Activated naive CD4-positive, alpha-beta T cell treated with anti-CD3 and anti-CD28 coated beads, Interleukin-2, amount 50 U/mL, for 72 hours (primary cell): ENCODE results near the gene CTDSPL. TPM values are rescaled to one million over a fixed set of nuclear protein-coding genes. Genes with fewer than 3 reads are reported as not detected.

Experiments used
- ATAC-seq, 2 donors: fragments of 150-1000 bp; cut with Tn5 transposase; 2 replicates each; pipeline ENCODE4 v1.10.0; 2021; ENCODE audit warnings: mild to moderate bottlenecking in 2 of 2, moderate library complexity in 2 of 2
- DNase-seq, 2 donors: peaks; one replicate each; pipeline ENCODE4 v3.0.0; 2021 to 2022; ENCODE audit warnings: low spot score in 2 of 2
- H3K27ac Mint-ChIP-seq, 2 donors: one replicate each; pipeline ENCODE4 v1.8.0; 2022; ENCODE audit warnings: mild to moderate bottlenecking in 2 of 2, mixed read lengths in 2 of 2
- H3K36me3 Mint-ChIP-seq, 2 donors: one replicate each; pipeline ENCODE4 v1.8.0; 2022; ENCODE audit warnings: mixed read lengths in 2 of 2
- H3K9me3 Mint-ChIP-seq, 2 donors: one replicate each; pipeline ENCODE4 v1.8.0; 2022; ENCODE audit warnings: mixed read lengths in 2 of 2
- total RNA-seq, 2 donors: library from RNA; stranded (reverse); gene quantifications; one replicate each; pipeline ENCODE4 v1.2.3, GENCODE V29; 2022

Gene CTDSPL
- total RNA-seq, 2 donors from 2014 or later, result 2.1 to 7.0 TPM

GRCh38 chr3:37990527-37990926, 128.8 kb downstream of the CTDSPL start, which contains the start of gene VILL:
VILL (plus strand) TSS chr3:37990786; CDS start chr3:37993673, 2,887 bp downstream.
- Mint-ChIP-seq H3K9me3 (no peaks in the 10 kb centered on the region), H3K36me3 (peaks cover 0 to 3% of the 10 kb centered on the region in 2 donors), H3K27ac (peak within 1 kb of the TSS in 1 of 2 donors; percentile 55)
- peak in 1 of 2 donors; percentile 37 for DNase-seq
- ATAC-seq, result no peak

DNA sequence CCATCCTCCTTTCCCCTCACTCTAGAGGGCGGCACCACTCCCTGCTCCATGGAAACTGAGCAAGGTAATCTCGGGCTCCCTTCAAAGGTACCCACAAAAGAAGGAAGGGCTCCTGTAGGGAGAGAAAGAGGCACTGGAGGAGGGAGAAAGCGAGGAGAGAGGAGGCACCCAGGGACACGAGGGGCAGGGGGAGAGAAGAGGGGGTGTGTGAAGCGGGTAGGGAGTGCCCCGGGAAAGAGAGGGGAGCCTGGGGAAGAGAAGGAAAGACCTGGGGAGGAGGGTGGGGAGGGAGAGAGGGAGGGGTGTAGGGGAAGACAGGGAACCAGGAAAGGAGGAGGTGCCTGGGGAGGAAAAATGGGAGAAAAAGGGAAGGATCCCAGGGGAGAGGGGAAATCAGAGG, 129.4 kb downstream of the CTDSPL start:
- peak overlapping the region in 1 of 2 donors; percentile 42 for H3K27ac Mint-ChIP-seq

DNA sequence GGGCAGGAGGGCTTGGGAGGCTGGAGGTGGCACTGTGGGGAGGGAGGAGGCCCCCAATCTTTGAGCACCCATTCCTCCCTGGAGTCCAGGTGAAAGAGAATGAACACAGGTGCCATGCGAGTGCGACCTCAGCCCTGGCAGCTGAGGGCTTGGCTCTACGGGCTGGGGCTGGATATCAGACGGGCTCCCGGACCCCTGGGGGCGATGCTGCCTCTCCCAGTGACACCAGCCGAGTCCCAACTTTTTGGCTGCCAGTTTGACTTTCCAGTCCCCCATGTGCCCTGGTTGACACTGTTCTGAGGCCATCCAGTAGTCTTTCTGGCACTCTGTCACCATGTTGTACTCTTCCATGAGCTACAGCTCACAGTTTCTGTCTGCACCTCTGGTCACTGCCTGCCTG, 130.1 kb downstream of the CTDSPL start:
- Mint-ChIP-seq H3K36me3 (peaks cover 7 to 14% of the 10 kb centered on the region in 2 donors), H3K27ac (no peak overlapping the region), H3K9me3 (peaks cover 0 to 3% of the 10 kb centered on the region in 2 donors)
- DNase-seq, result peak in 1 of 2 donors; percentile 40
- no peak for ATAC-seq

More for the DNA sequence above, 129.4 kb downstream of the CTDSPL start:
- ATAC-seq (no peak), DNase-seq (no peak)
- H3K36me3 Mint-ChIP-seq, result peaks cover 0 to 8% of the 10 kb centered on the region in 2 donors
- no peaks in the 10 kb centered on the region for H3K9me3 Mint-ChIP-seq

DNA sequence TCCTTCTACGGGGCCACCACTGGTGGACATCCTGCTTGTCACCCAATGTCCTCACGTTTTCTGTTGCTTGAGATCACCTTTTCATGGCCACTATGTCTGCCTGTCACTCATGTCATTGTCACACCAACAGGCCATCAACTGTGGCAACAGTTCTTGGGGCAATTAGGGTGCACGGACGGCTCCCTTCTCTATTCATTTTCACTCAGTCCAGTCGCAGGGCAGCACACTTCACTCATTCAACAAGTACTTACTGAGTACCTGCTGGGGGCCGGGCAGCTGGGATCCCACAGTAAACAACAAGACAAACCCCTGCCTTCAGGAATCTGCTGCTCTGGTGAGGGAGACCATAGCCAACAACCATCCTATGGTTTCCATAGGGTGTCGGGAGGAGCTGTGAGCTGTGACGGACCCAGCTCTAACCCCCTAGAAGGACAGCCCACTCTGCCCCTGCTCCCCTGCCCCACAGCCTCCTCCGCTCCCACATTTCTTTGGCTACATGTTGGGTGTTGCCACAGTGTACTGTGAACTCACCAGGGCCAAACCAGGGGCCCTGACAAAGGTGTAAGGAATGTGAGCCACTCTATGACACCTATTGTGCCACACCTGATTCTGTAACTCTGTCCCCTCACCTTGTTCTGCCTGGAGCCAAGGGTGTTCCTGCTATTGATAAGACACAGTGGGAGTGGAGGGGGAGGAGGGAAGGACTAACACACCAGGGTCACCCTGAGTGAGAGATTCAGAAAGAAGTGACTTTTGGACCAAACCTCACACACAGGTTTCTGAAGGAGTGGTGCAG, 130.8 kb downstream of the CTDSPL start:
- Mint-ChIP-seq H3K27ac (peak overlapping the region in 1 of 2 donors; percentile 94), H3K36me3 (peaks cover 11 to 16% of the 10 kb centered on the region in 2 donors), H3K9me3 (peaks cover 0 to 3% of the 10 kb centered on the region in 2 donors)
- no peak for ATAC-seq
- DNase-seq, result peak in 1 of 2 donors; percentile 41

- Mint-ChIP-seq H3K9me3 (peaks cover 0 to 3% of the 10 kb centered on the region in 2 donors), H3K27ac (peak overlapping the region in 1 of 2 donors; percentile 94), H3K36me3 (peaks cover 11 to 16% of the 10 kb centered on the region in 2 donors)
- ATAC-seq (no peak), DNase-seq (peak in 1 of 2 donors; percentile 52)
These were observed 131.4 kb downstream of the CTDSPL start for GRCh38 chr3:37993067-37993455.

- H3K9me3 Mint-ChIP-seq, result peaks cover 0 to 3% of the 10 kb centered on the region in 2 donors
- H3K36me3 Mint-ChIP-seq, result peaks cover 11 to 16% of the 10 kb centered on the region in 2 donors
- no peak for ATAC-seq
- DNase-seq, result no peak
- H3K27ac Mint-ChIP-seq, result peak overlapping the region; percentile 81 to 94
These were observed 131.8 kb downstream of the CTDSPL start for GRCh38 chr3:37993460-37993819.

GRCh38 chr3:37993820-37994638, 132.3 kb downstream of the CTDSPL start:
- H3K9me3 Mint-ChIP-seq, result peaks cover 0 to 3% of the 10 kb centered on the region in 2 donors
- peak; percentile 68 to 70 for ATAC-seq

DNA sequence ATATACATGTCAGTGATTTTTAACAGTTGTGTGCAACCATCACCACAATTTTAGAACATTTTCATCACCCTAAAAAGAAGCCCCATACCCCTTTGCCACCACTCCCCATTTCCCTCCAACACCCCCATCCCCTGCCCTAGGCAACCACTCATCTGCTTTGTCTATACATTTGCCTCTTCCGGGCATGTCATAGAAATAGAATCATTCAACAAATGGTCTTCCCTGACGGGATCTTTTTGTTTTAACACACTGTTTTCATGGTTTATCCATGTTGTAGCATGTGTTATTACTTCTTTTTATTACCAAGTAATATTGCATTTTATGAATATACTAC, 132.9 kb downstream of the CTDSPL start:
- ATAC-seq, result peak; percentile 8 to 21
- peak overlapping the region; percentile 81 to 94 for H3K27ac Mint-ChIP-seq

More at GRCh38 chr3:37993820-37994638, 132.3 kb downstream of the CTDSPL start:
- peak overlapping the region; percentile 81 to 94 for H3K27ac Mint-ChIP-seq
- DNase-seq, result peak; percentile 70 to 82
- peaks cover 11 to 16% of the 10 kb centered on the region in 2 donors for H3K36me3 Mint-ChIP-seq

GRCh38 chr3:37995652-37996641, 134.3 kb downstream of the CTDSPL start:
- peaks cover 0 to 3% of the 10 kb centered on the region in 2 donors for H3K9me3 Mint-ChIP-seq
- ATAC-seq (no peak), DNase-seq (peak in 1 of 2 donors; percentile 48)
- peaks cover 11 to 16% of the 10 kb centered on the region in 2 donors for H3K36me3 Mint-ChIP-seq
- H3K27ac Mint-ChIP-seq, result peak overlapping the region; percentile 57 to 94

More for the DNA sequence above, 132.9 kb downstream of the CTDSPL start:
- peaks cover 0 to 3% of the 10 kb centered on the region in 2 donors for H3K9me3 Mint-ChIP-seq
- H3K36me3 Mint-ChIP-seq, result peaks cover 11 to 16% of the 10 kb centered on the region in 2 donors
- no peak for DNase-seq

GRCh38 chr3:37996785-37997301, 135.2 kb downstream of the CTDSPL start:
- ATAC-seq (peak; percentile 55 to 57), DNase-seq (peak; percentile 81 to 88)
- H3K27ac Mint-ChIP-seq, result peak overlapping the region; percentile 37 to 76
- peaks cover 11 to 16% of the 10 kb centered on the region in 2 donors for H3K36me3 Mint-ChIP-seq
- peaks cover 0 to 3% of the 10 kb centered on the region in 2 donors for H3K9me3 Mint-ChIP-seq

DNA sequence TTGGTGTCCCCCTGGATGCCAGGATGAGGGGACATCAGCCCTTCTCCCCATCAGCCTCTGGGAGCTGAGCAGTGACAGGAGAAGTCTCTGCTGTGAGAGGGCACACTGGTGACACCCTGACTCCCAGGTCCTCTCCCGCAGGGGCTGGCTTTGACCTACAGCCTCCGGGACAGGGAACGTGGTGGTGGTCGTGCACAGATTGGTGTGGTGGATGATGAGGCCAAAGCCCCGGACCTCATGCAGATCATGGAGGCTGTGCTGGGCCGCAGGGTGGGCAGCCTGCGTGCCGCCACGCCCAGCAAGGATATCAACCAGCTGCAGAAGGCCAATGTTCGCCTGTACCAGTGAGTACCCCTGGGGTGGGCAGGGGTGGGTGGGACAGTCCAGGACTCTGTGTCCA, 135.7 kb downstream of the CTDSPL start:
- no peak for ATAC-seq
- peaks cover 0 to 3% of the 10 kb centered on the region in 2 donors for H3K9me3 Mint-ChIP-seq
- peaks cover 11 to 16% of the 10 kb centered on the region in 2 donors for H3K36me3 Mint-ChIP-seq
- peak overlapping the region in 1 of 2 donors; percentile 76 for H3K27ac Mint-ChIP-seq
- DNase-seq, result peak in 1 of 2 donors; percentile 53

DNA sequence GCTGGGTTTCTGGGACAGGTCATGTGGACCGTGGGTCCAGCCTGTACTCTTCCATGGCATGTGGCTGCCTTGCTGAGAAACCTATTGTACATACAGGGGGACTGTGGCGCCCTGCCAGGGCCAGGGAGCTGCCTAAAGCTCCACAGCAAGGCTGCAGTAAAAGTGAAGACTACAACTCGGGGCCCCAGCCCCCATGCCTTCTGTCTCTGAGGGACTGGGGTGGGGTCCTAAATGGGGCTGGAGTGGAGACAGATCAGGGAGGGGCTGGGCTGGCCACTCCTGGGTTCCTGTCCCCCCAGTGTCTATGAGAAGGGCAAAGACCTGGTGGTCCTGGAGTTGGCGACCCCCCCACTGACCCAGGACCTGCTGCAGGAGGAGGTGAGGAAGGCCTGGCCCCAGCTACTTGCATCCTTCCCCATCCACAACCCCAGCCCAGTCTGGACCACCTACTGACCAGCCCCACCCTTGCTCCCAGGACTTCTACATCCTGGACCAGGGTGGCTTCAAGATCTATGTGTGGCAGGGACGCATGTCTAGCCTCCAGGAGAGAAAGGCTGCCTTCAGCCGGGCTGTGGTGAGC, 136.2 kb downstream of the CTDSPL start:
- Mint-ChIP-seq H3K36me3 (peaks cover 11 to 16% of the 10 kb centered on the region in 2 donors), H3K27ac (peak overlapping the region; percentile 89 to 95), H3K9me3 (peaks cover 0 to 3% of the 10 kb centered on the region in 2 donors)
- ATAC-seq, result no peak
- DNase-seq, result peak in 1 of 2 donors; percentile 56

DNA sequence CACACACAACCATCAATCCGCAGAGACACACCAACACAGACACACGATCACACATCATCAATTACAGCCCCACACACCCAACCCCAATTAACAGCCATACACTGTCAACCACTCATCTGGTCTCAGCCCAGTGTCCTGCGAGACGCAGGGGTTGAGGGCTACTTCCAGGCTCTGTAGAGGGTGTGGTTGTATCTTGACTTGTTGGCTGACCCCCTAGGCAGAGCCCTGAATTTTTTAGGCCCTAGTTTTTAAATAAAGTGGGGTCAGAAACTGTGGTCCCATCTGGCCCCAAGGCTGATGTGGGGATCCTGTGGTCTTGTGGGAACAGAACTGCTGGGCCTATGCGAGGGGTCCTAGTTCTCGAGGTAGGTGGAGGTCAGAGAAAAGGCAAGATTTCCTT, 138.2 kb downstream of the CTDSPL start:
- Mint-ChIP-seq H3K36me3 (peaks cover 11 to 16% of the 10 kb centered on the region in 2 donors), H3K27ac (peak overlapping the region in 1 of 2 donors; percentile 95), H3K9me3 (peaks cover 0 to 3% of the 10 kb centered on the region in 2 donors)
- no peak for ATAC-seq
- DNase-seq, result peak in 1 of 2 donors; percentile 44

DNA sequence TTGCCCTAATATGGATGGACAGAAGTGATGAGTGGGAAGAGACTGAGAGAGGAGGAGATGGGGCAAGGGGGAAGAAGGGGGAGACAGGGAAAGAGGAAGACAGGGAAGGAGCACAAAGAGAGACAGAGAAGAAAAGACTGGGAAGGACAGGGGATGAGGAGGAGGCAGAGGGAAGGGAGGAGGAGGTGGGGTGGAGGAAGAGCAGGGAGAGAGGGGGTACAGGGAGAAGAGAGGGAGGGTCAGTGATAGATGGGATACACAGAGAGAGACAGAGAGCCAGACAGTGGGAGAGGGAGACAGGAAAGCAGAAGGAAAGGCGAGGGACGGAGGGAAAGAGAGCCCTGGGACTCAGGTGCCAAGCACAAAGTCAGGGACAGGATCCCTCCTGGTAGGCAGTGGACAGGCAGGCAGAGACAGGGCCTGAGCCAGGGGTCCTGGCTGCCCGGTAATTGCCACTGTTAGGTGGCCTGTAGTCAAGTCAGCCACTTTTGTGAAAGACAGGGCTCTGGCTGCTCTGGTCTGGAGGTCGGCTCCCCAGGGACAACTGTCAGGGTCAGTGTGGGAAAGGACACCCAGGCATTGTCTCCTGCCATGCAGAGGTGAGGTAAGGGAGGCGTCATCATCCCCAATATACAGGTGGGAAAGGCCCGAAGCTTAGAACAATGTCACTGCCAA, 138.7 kb downstream of the CTDSPL start:
- Mint-ChIP-seq H3K9me3 (peaks cover 0 to 3% of the 10 kb centered on the region in 2 donors), H3K36me3 (peaks cover 11 to 14% of the 10 kb centered on the region in 2 donors), H3K27ac (peak overlapping the region in 1 of 2 donors; percentile 51)
- DNase-seq (peak in 1 of 2 donors; percentile 50), ATAC-seq (no peak)
